ENCODE data around the gene C17orf58.

DNA sequence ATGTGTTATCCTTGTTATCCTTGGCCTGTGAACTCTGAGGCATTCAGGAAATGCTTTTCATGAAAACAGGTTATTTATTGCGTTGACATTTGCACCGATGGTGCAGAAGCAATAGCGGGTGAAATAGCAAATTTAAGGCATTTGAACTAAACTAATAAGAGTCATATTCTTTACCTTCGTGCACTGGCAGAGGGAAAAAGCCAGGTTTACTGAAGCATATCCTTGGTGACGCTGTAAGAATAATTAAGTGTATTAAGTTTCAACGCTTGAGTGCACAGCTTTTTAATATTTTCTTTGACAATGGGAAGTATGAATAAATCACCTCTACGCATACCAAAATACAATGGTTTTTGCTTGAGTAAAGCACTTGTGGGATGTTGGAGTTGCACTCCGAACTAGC lies 25.7 kb upstream of the C17orf58 start:
- TF ChIP-seq, protein P1, sequence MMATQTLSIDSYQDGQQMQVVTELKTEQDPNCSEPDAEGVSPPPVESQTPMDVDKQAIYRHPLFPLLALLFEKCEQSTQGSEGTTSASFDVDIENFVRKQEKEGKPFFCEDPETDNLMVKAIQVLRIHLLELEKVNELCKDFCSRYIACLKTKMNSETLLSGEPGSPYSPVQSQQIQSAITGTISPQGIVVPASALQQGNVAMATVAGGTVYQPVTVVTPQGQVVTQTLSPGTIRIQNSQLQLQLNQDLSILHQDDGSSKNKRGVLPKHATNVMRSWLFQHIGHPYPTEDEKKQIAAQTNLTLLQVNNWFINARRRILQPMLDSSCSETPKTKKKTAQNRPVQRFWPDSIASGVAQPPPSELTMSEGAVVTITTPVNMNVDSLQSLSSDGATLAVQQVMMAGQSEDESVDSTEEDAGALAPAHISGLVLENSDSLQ (IDR thresholded peaks at IDR 0.05) = no peak
- TF ChIP-seq SUZ12 (IDR thresholded peaks at IDR 0.05) (no peak), SP1 (IDR thresholded peaks at IDR 0.05) (no peak), BHLHE40 (IDR thresholded peaks at IDR 0.05; ENCODE audit: borderline replicate concordance) (no peak), FOXM1 (IDR thresholded peaks at IDR 0.05; ENCODE audit: borderline replicate concordance) (no peak), LEF1 (IDR thresholded peaks at IDR 0.05; ENCODE audit: borderline replicate concordance) (no peak), ZNF384 (IDR thresholded peaks at IDR 0.05) (no peak), TARDBP (IDR thresholded peaks at IDR 0.05) (no peak)

Data from HEK293T (cell line).